ENCODE measurements around the gene EPC1.

DNA sequence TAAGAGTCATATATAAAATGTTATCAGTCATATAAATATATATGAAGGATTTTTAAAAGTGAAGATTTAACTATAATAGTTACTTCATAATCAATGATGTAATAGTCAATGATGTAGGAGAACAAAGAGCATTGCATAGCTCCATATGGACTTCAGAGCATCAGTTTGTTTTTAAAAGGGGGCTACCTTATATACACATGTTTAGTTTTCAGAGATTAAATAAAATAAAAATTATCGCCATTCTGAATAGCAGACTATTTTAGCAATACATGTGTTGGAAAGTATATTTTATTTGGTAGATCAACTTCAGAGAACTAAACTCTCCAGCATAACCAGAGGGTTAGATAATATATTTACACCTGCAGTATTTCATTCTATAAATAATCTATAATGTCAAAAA lies 29.1 kb upstream of the EPC1 start:
- TF ChIP-seq, protein P1, sequence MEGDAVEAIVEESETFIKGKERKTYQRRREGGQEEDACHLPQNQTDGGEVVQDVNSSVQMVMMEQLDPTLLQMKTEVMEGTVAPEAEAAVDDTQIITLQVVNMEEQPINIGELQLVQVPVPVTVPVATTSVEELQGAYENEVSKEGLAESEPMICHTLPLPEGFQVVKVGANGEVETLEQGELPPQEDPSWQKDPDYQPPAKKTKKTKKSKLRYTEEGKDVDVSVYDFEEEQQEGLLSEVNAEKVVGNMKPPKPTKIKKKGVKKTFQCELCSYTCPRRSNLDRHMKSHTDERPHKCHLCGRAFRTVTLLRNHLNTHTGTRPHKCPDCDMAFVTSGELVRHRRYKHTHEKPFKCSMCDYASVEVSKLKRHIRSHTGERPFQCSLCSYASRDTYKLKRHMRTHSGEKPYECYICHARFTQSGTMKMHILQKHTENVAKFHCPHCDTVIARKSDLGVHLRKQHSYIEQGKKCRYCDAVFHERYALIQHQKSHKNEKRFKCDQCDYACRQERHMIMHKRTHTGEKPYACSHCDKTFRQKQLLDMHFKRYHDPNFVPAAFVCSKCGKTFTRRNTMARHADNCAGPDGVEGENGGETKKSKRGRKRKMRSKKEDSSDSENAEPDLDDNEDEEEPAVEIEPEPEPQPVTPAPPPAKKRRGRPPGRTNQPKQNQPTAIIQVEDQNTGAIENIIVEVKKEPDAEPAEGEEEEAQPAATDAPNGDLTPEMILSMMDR (IDR thresholded peaks at IDR 0.05): no peak
- TF ChIP-seq POLR2A (IDR thresholded peaks at IDR 0.05): no peak

All from body of pancreas (tissue), 4 donors.